ENCODE data around the gene KCND3.

KCND3 gene

GRCh38 chr1:111989531-111990025 lies at the start of gene KCND3:
Gene KCND3, minus strand, starts transcription at chr1:111989668.
- DNase-seq (ENCODE audit: low spot score), result peak; percentile 57

- no peak for DNase-seq (ENCODE audit: low spot score)
These were observed 44.8 kb upstream of the KCND3 start for GRCh38 chr1:112034277-112034676.

- no peak for DNase-seq (ENCODE audit: low spot score)
These were observed 44.1 kb upstream of the KCND3 start for GRCh38 chr1:112033439-112034120.

GRCh38 chr1:112030157-112030556 lies 40.7 kb upstream of the KCND3 start:
- no peak for DNase-seq (ENCODE audit: low spot score)

GRCh38 chr1:112027696-112028095 lies 38.2 kb upstream of the KCND3 start:
- DNase-seq (ENCODE audit: low spot score), result no peak

GRCh38 chr1:112026501-112026900 lies 37.0 kb upstream of the KCND3 start:
- no peak for DNase-seq (ENCODE audit: low spot score)

- no peak for DNase-seq (ENCODE audit: low spot score)
These were observed 36.5 kb upstream of the KCND3 start for GRCh38 chr1:112026016-112026415.

- DNase-seq (ENCODE audit: low spot score), result no peak
These were observed 31.8 kb upstream of the KCND3 start for GRCh38 chr1:112021263-112021662.

- no peak for DNase-seq (ENCODE audit: low spot score)
These were observed 27.7 kb upstream of the KCND3 start for GRCh38 chr1:112017183-112017582.

- DNase-seq (ENCODE audit: low spot score), result no peak
These were observed 23.4 kb upstream of the KCND3 start for GRCh38 chr1:112012823-112013222.

- no peak for DNase-seq (ENCODE audit: low spot score)
These were observed 21.7 kb upstream of the KCND3 start for GRCh38 chr1:112011202-112011601.

GRCh38 chr1:112007169-112007568 lies 17.7 kb upstream of the KCND3 start:
- no peak for DNase-seq (ENCODE audit: low spot score)

- no peak for DNase-seq (ENCODE audit: low spot score)
These were observed 17.1 kb upstream of the KCND3 start for GRCh38 chr1:112006416-112007025.

GRCh38 chr1:112004076-112004475 lies 14.6 kb upstream of the KCND3 start:
- DNase-seq (ENCODE audit: low spot score), result no peak

- no peak for DNase-seq (ENCODE audit: low spot score)
These were observed 13.0 kb upstream of the KCND3 start for GRCh38 chr1:112002514-112002913.

- DNase-seq (ENCODE audit: low spot score), result no peak
These were observed 12.0 kb upstream of the KCND3 start for GRCh38 chr1:112001436-112001835.

- no peak for DNase-seq (ENCODE audit: low spot score)
These were observed 10.6 kb upstream of the KCND3 start for GRCh38 chr1:112000048-112000447.

- no peak for DNase-seq (ENCODE audit: low spot score)
These were observed 8.9 kb upstream of the KCND3 start for GRCh38 chr1:111998332-111998731.

- DNase-seq (ENCODE audit: low spot score), result peak; percentile 35
These were observed 3.0 kb upstream of the KCND3 start for GRCh38 chr1:111992476-111992875.

GRCh38 chr1:111990878-111991718 lies 1.6 kb upstream of the KCND3 start:
- peak; percentile 84 for DNase-seq (ENCODE audit: low spot score)

GRCh38 chr1:111990026-111990877 lies 784 bp upstream of the KCND3 start:
- peak; percentile 47 for DNase-seq (ENCODE audit: low spot score)
